Lower leg skin (tissue), 3 donors: ENCODE measurements around the gene DDX41.

Experiments used
- CTCF ChIP-seq, 3 donors: fragments of 450-650 bp; IDR thresholded peaks; one replicate each; pipeline ENCODE4 v1.5.1; 2016; ENCODE audit warnings: antibody characterized with exemption in 3 of 3, mild to moderate bottlenecking in 3 of 3, moderate library complexity in 2 of 3
- POLR2A ChIP-seq, 2 donors: fragments of 450-650 bp; IDR thresholded peaks; one replicate each; pipeline ENCODE4 v1.6.1; 2016 to 2017; ENCODE audit warnings: antibody characterized with exemption in 2 of 2, mild to moderate bottlenecking in 1 of 2, moderate library complexity in 1 of 2

DNA sequence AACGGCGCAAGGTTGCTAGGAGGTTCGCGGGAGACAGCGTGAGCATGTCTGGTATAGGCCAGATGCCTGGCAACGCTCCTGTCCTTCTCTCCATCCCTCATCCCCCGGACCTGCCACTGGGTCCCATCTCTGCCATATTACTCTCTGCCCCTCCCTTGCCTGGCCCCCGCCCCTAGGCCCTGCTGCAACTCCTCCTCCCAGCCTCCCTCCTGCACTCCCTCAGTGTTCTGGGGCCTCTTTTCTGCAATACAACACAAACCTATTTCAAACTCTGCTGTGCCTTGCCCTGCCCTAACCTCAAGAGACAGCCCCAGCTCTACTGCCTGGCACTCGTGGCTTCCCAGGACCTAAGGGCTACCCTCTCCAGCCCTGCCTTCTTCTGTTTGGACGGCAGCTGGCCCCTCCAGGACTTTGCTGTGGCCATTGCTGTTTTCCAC, 34.4 kb downstream of the DDX41 start:
- no peak for TF ChIP-seq CTCF (IDR thresholded peaks at IDR 0.05)
- TF ChIP-seq POLR2A (IDR thresholded peaks at IDR 0.05): no peak
